HG03135 (cell line): ENCODE data around the gene ACSM5.
"Not testable (repeated sequence)": the region's sequence is repeated elsewhere in the genome, so short reads cannot be mapped to it uniquely, and the experiment has no call there.

ENCODE experiments used
- ATAC-seq: cut with Tn5 transposase; IDR thresholded peaks from one replicate; pipeline ENCODE4 v1.9.1; 2021; ENCODE audit warnings: mild to moderate bottlenecking, moderate library complexity; ENCODE audit not compliant: unreplicated experiment

Gene ACSM5

DNA sequence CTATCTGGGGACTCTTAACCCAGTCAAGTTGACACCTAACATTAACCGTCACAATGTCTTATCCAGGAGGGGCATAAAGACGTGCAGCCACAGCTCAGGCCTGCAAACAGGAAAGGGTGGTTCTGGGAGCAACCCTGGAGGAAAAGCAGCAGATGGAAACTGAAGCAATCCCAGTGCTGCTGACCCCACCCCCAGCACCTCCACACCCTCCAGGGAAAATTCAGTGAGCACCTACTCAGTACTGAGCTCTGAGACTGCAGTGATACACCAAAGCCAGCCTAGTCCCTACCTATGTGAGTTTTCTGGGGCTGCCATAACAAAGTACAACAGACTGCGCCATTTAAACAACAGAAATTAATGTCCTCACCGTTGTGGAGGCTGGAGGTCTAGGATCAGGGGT, 32.5 kb downstream of the ACSM5 start:
- not testable (repeated sequence) for ATAC-seq

DNA sequence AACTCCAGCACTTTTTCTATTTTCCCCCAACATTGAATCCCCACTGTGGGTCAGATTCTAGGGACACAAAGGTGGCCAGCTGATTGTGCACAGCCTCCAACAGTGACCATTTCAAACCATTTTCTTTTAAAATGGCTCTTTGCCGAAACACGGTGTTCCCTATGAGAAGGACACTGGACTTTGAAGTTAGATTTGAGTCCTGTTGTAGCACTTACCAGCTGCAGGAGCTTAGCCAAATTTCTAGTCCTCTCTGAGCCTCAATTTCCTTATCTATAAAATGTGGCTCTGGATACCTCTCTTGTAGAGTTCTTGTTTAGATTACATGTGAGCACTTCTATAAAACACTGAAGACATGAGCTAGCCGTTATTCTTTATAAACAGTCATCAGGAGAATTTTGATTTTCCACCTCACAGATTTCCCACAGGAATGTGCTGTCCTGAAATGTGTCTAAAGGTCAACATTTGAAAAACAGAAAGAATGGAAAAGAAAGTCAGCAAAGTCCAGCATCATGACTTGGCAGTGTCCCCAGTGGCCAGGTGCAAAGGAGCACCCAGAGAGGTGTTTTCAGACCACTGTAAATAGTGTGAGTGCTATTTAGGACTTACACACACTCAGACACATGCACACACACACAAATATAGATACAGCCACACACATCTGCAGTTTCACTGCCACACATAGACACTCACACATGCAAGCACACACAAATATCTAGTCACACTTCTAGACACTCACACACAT, 37.5 kb downstream of the ACSM5 start:
- not testable (repeated sequence) for ATAC-seq

DNA sequence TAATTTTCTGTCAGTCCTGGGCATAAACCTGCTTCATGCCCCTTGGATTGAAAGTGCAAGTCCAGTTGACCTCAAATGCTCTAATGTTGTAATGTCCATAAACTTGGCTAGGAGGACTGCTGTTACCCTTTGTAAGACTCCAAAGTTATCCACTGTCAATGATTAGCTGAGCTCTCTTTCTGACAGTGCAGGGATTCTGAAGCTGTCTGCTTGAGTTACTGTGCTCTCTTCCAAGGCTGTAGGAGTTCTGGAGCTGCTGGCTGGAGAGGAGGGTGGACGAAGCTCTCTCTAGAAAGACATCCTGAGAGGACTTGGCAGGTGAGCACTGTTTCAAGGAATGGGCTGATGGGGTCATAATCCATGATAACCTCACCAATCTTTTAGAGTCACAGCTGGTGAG, 42.0 kb downstream of the ACSM5 start, which contains the start of gene ACSM2A:
TSS of gene ACSM2A (plus strand) at position 158 of the 400 bp plus-strand sequence. CDS start 8,594 bp downstream, outside the sequence.
- not testable (repeated sequence) for ATAC-seq

DNA sequence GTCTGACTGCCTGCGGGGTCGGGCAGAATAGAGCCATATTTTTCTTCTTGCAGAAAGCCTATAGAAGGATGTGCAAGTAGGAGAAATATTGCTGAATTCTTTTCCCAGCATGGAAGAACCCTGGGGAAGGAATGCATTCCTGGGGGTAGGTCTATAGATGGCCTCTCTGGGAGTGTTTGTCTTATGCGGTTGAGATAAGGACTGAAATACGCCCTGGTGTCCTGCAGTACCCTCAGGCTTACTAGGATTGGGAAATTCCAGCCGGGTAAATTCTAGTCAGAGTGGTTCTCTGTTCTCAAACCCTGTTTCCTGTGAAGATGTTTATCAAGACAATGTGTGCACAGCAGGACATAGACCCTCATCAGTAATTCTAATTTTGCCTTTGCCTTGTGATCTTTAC, 44.3 kb downstream of the ACSM5 start:
- ATAC-seq: not testable (repeated sequence)

DNA sequence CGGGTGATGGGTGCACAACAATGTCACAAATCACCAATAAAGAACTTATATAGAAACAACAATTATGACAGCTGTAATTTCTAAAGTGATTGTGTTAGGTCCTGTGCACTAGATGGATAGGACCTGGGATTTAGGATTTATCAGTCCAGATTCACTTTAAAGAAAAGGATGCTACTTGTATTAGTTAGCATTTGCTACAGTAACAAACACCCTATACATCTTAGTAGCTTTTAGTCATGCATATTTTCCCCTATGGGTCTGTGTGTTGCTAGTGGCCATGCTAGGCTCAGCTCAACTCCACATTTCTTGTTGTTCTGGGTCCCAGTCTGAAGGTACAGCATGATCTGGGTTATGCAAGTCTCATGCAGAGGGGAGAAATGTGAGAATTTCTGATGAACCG, 49.9 kb downstream of the ACSM5 start:
- not testable (repeated sequence) for ATAC-seq

DNA sequence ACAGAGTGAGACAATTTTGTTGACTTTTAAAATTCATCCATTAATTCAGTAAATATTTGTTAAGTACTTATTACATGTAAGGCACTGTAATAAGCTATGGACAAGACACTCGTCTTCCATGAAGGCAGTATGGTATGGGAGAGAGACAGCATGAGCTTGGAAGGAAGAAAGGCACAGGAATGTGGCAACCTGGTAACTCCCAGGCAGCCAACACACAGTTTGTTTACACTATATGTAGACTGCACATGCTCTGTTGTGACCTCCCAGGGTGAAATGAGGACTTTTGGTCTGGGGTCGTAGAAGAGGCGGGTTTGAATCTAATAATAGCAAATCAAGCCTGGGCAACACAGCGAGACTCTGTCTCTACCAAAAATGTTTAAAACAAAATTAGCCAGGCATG, 51.0 kb downstream of the ACSM5 start:
- ATAC-seq: not testable (repeated sequence)

DNA sequence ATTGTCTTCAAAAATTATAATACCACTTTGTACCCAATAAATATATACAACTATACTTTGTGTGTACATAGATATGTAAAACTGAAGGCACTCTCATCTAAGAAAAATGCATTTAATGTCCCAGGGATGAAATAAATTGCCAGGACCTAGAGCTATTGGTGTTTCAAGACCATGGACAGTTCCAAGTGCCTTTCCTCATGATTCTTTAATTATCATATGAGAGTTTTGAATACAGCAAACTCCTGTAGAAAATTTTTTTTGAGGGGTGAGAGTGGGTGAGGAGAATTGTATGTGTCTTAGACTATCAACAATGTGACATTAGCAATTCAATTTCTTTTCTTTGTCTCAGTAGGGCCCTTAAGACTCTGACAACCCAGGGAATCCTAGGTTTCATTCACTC, 59.6 kb downstream of the ACSM5 start:
- ATAC-seq: not testable (repeated sequence)

DNA sequence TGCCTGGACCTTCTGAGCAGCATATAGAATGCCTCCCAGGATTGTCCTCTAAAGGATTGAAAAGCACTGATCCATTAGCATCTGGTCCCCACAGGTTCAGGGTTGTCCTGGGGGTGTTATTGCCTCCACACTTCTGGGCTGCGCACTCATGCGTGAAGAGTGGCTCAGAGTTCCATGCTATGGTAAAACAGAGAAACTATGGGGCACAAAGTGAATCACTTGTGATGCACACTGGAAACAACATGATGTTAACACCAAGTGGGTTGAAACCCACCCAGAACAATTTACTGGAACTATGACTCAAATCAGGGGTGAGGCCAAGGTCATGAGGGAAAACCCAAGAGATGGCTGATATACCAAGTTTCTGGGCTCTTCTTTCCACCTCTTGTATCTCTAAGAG, 60.6 kb downstream of the ACSM5 start:
- not testable (repeated sequence) for ATAC-seq

DNA sequence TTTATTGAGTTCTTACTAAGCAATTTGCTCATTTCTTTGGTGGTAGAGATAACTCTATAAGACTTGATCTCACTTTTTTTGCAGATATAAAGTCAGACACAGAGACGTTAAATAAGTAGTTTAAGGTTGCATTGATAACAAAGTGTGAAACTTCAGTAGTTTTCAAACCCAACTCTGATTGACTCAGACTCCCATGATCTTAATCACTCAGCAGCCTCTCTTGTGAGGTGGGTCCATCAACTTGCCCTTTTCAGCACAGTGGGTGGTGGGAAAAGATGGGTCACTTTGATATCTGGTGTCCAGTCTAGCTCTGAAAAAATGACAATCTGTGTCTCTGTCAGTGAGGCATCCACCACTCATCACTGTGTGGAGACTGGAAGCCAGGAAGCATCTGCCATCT, 61.4 kb downstream of the ACSM5 start:
- ATAC-seq: not testable (repeated sequence)

DNA sequence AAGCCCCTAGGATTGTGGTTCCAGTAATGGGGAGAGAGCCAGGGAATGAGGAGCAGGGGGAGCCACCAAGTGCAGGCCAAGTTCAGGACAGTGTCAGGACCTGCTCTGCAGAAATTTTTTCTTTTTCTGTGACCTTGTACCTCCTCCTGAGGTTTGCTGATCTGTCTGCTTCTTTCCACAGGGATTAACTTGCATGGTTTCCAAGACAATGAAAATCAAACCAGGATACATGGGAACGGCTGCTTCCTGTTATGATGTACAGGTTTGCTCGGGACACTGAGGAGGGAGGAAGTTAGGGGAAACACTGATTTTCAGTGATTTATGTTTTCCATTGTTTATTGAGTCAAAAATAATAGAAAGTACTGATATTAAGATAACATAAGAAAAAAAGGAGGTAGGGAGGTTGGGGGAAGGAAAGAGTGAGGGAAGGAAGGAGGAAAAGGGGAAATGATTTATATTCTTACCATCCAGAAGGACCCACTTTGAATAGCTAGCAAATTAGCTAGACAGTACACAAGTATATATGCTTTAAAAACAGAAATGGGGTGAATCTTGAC, 67.9 kb downstream of the ACSM5 start:
- not testable (repeated sequence) for ATAC-seq

DNA sequence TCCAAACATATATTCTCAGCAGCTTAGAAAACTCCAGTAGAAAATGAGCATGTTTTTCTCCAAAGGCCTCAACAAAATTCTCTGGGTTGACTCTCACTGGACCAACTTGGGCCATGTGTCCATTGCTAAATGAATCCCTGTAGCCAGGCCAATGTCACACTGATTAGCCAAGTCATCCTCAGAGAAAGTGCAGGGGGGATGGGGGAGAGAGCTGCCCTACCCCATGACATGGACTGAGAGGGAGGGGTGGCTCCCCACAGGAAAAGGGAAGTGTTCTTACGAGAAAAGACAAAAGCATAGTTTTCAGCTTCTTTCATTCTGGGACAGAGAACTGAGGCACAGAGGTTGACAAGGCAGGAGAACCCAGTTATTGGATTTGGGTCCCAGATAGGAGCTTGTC, 74.7 kb downstream of the ACSM5 start:
- not testable (repeated sequence) for ATAC-seq

DNA sequence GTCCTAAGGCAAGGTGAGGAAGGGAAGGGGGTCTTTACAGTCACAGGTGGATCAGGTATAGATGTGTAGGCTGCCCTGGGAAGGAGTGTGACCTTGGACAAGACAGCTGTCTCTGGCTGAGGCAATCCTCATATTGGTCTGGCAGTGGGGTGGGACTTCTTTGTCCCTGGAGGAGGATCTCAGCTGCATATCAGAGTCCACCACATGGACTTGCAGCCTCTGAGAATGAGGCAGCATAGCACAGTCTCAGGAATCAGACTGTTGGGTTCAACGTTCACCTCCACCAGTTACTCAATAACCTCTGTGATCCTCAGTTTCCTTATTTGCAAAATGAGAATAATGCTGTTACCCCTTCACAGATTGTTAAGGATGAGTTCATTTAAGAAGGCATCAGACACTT, 75.4 kb downstream of the ACSM5 start:
- no peak for ATAC-seq

DNA sequence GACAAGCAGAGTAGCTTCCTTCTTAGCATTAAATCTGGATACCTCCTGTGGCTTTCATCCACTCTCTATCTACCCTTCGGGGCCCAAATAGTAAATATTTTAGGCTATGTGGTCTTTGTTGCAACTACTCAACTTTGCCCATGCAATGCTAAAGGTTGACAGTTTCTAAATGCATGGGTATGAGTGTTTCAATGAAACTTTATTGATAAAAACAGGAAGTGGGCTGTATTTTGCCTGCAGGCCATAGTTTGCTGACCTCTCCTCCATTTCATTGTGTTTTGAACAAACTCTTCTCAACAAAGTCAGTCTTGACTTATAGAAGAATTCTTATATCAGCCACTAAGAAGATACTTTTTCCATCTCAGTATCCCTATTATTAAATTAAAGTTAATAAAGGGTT, 76.1 kb downstream of the ACSM5 start:
- ATAC-seq: no peak
